HEK293T (cell line): ENCODE data around the gene CELSR1.

Experiments used
- CTCF ChIA-PET: fragments of 350-600 bp; formaldehyde crosslinking; extraction: SDS; loops from one replicate; lab custom pipeline; 2021; ENCODE audit warnings: antibody characterized with exemption, inconsistent platforms; lab: Yijun Ruan, JAX
- POLR2A ChIA-PET: fragments of 350-600 bp; formaldehyde crosslinking; extraction: SDS; loops from one replicate; lab custom pipeline; 2020; ENCODE audit warnings: antibody characterized with exemption, inconsistent platforms; lab: Yijun Ruan, JAX
- DNase-seq: peaks from one replicate; pipeline ENCODE4 v3.0.0; 2012; ENCODE audit warnings: mixed read lengths; ENCODE audit errors: extremely low spot score
- ARNT ChIP-seq: fragments of 450-650 bp; IDR thresholded peaks from 2 replicates; pipeline ENCODE4 v1.6.1; 2017; ENCODE audit warnings: mild to moderate bottlenecking
- BHLHE40 ChIP-seq: fragments of 450-650 bp; IDR thresholded peaks from 2 replicates; pipeline ENCODE4 v1.6.1; 2016; ENCODE audit warnings: mild to moderate bottlenecking, moderate library complexity, borderline replicate concordance
- CTBP1 ChIP-seq: fragments of 450-650 bp; IDR thresholded peaks from 2 replicates; pipeline ENCODE4 v1.6.1; 2016; ENCODE audit warnings: borderline replicate concordance
- ELF4 ChIP-seq: fragments of 450-650 bp; IDR thresholded peaks from 2 replicates; pipeline ENCODE4 v1.6.1; 2017; ENCODE audit warnings: antibody characterized with exemption
- FOXA1 ChIP-seq: fragments of 450-650 bp; IDR thresholded peaks from 2 replicates; pipeline ENCODE4 v1.6.1; 2016; ENCODE audit warnings: mild to moderate bottlenecking
- FOXK2 ChIP-seq: fragments of 450-650 bp; IDR thresholded peaks from 2 replicates; pipeline ENCODE4 v1.6.1; 2016; ENCODE audit warnings: mild to moderate bottlenecking
- FOXM1 ChIP-seq: fragments of 450-650 bp; IDR thresholded peaks from 2 replicates; pipeline ENCODE4 v1.6.1; 2017; ENCODE audit warnings: mild to moderate bottlenecking, borderline replicate concordance
- HDGF ChIP-seq: fragments of 450-650 bp; IDR thresholded peaks from 2 replicates; pipeline ENCODE4 v1.6.1; 2017; ENCODE audit warnings: antibody characterized with exemption, borderline replicate concordance
- L3MBTL2 ChIP-seq: fragments of 450-650 bp; conservative IDR thresholded peaks from 2 replicates; pipeline ENCODE4 v1.6.1; 2016; ENCODE audit warnings: mild to moderate bottlenecking
- LEF1 ChIP-seq: fragments of 450-650 bp; IDR thresholded peaks from 2 replicates; pipeline ENCODE4 v1.6.1; 2017; ENCODE audit warnings: mild to moderate bottlenecking, borderline replicate concordance
- NFRKB ChIP-seq: fragments of 450-650 bp; IDR thresholded peaks from 2 replicates; pipeline ENCODE4 v1.6.1; 2016; ENCODE audit warnings: mild to moderate bottlenecking, moderate library complexity
- SP1 ChIP-seq: fragments of 450-650 bp; IDR thresholded peaks from 2 replicates; pipeline ENCODE4 v1.6.1; 2017
- SUZ12 ChIP-seq: fragments of 450-650 bp; IDR thresholded peaks from 2 replicates; pipeline ENCODE4 v1.6.1; 2016; ENCODE audit warnings: mild to moderate bottlenecking
- TARDBP ChIP-seq: fragments of 450-650 bp; IDR thresholded peaks from 2 replicates; pipeline ENCODE4 v1.6.1; 2016
- ZNF384 ChIP-seq: fragments of 450-650 bp; IDR thresholded peaks from 2 replicates; pipeline ENCODE4 v1.6.1; 2016
- TF ChIP-seq, protein P1 (sequence below): fragments of 450-650 bp; IDR thresholded peaks from 2 replicates; pipeline ENCODE4 v1.6.1; 2016

Gene CELSR1

GRCh38 chr22:46361826-46362202 lies 175.6 kb downstream of the CELSR1 start:
- CTCF ChIA-PET, result no interaction called here
- POLR2A ChIA-PET, result no interaction called here
- TF ChIP-seq FOXA1 (no peak), HDGF (no peak), SUZ12 (no peak), FOXM1 (no peak), FOXK2 (no peak), BHLHE40 (no peak), ARNT (no peak), LEF1 (no peak), L3MBTL2 (no peak)
- no peak for DNase-seq

DNA sequence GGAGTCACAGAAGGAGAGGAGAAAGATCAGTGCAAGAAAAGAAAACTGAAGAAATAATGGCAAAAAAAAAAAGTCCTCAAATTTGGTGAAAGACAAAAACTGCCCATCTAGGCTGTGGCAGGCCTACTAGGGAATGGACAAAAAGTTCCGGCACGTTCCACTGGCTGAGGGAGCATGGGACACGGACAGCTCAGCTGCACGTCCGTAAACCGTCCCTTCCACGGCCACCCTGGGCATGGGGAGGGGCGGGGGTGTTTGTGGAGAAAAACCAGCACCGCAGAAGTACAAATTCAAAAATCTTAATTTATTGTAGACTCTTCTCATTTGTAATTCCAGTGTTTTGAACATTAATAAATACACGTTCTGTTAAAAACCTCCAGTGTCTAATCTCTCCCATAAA lies 176.5 kb downstream of the CELSR1 start:
- POLR2A ChIA-PET, result no interaction called here
- no peak for DNase-seq
- no peak for TF ChIP-seq FOXA1
- no peak for TF ChIP-seq BHLHE40
- no peak for TF ChIP-seq TARDBP
- TF ChIP-seq SP1, result no peak
- no peak for TF ChIP-seq FOXM1
- TF ChIP-seq SUZ12, result no peak
- TF ChIP-seq ELF4, result no peak
- TF ChIP-seq HDGF, result no peak
- TF ChIP-seq ZNF384, result no peak
- TF ChIP-seq ARNT, result no peak
- TF ChIP-seq LEF1, result no peak
- TF ChIP-seq, protein P1, sequence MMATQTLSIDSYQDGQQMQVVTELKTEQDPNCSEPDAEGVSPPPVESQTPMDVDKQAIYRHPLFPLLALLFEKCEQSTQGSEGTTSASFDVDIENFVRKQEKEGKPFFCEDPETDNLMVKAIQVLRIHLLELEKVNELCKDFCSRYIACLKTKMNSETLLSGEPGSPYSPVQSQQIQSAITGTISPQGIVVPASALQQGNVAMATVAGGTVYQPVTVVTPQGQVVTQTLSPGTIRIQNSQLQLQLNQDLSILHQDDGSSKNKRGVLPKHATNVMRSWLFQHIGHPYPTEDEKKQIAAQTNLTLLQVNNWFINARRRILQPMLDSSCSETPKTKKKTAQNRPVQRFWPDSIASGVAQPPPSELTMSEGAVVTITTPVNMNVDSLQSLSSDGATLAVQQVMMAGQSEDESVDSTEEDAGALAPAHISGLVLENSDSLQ, result no peak
- no peak for TF ChIP-seq FOXK2
- TF ChIP-seq CTBP1, result no peak
- no peak for TF ChIP-seq NFRKB
- CTCF ChIA-PET, result interaction anchor here (0.7 kb wide), 1 partner anchor 186 kb away, joined by 4 read pairs; no protein-coding TSS in a partner anchor

GRCh38 chr22:46360097-46360496 lies 177.3 kb downstream of the CELSR1 start:
- ChIA-PET POLR2A (no interaction called here), CTCF (no interaction called here)
- TF ChIP-seq FOXA1 (no peak), ARNT (no peak)
- no peak for DNase-seq

DNA sequence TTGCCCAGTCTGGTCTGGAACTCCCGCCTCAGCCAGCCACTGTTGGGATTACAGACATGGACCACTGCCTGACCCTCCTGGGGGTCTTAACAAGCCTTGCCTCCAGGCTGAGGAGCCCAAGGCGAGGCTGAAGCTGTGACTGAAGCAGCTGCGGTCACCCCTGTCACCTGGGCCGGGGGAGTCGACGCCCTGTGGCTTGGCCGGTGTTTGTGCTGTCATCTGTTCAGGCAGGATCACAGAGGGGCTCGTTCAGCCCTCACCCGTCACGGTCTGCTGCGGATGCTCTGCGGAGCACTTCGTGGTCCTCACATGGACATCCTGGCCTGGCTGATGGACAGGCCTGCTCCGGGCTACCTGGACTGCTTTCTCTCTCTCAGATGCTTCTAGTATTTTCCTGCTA lies 178.1 kb downstream of the CELSR1 start:
- ChIA-PET POLR2A (interaction anchor here (1.1 to 1.5 kb wide), 2 partner anchors 19 to 24 kb away, joined by 4 to 5 read pairs; partner anchors contain the start of gene TRMU), CTCF (no interaction called here)
- TF ChIP-seq ZNF384 (no peak), SUZ12 (no peak), SP1 (no peak), LEF1 (no peak), FOXK2 (no peak), TARDBP (no peak), CTBP1 (no peak), NFRKB (no peak), BHLHE40 (no peak)
- TF ChIP-seq, protein P1, result no peak
- no peak for DNase-seq

- DNase-seq, result no peak
- ChIA-PET CTCF (interaction anchor here (0.9 kb wide), 1 partner anchor 9 kb away, joined by 4 read pairs; no protein-coding TSS in a partner anchor), POLR2A (interaction anchor here (1.1 to 1.5 kb wide), 2 partner anchors 18 to 23 kb away, joined by 4 to 5 read pairs; partner anchors contain the start of gene TRMU)
- TF ChIP-seq BHLHE40 (no peak), SP1 (no peak)
- TF ChIP-seq, protein P1, result no peak
Measured at GRCh38 chr22:46358766-46359165, 178.7 kb downstream of the CELSR1 start.

GRCh38 chr22:46357711-46358520 lies 179.5 kb downstream of the CELSR1 start:
- TF ChIP-seq LEF1, result no peak
- no peak for TF ChIP-seq L3MBTL2
- TF ChIP-seq BHLHE40, result no peak
- TF ChIP-seq FOXM1, result no peak
- ChIA-PET POLR2A (interaction anchor here (1.5 kb wide), 1 partner anchor 22 kb away, joined by 5 read pairs; the partner anchor contains the start of gene TRMU), CTCF (interaction anchor here (0.9 to 2.5 kb wide), 2 partner anchors 10 to 189 kb away, joined by 4 to 5 read pairs; no protein-coding TSS in a partner anchor)
- no peak for DNase-seq
